Thyroid gland (tissue), 4 donors: ENCODE measurements around the gene DTX1.

Source experiments
- CTCF ChIP-seq, 6 experiments: fragments of 200-600 bp in 3 of 6; fragments of 450-650 bp in 3 of 6; sonication (generic) in 3 of 6; IDR thresholded peaks; one replicate each; pipeline ENCODE4 v1.5.1; 2016 to 2019; ENCODE audit warnings: antibody characterized with exemption in 6 of 6, mild to moderate bottlenecking in 2 of 6, inconsistent platforms in 1 of 6, moderate library complexity in 1 of 6
- POLR2A ChIP-seq, 2 donors: fragments of 450-650 bp; IDR thresholded peaks; one replicate each; pipeline ENCODE4 v1.6.1; 2017; ENCODE audit warnings: antibody characterized with exemption in 2 of 2, mild to moderate bottlenecking in 2 of 2, moderate library complexity in 1 of 2

DNA sequence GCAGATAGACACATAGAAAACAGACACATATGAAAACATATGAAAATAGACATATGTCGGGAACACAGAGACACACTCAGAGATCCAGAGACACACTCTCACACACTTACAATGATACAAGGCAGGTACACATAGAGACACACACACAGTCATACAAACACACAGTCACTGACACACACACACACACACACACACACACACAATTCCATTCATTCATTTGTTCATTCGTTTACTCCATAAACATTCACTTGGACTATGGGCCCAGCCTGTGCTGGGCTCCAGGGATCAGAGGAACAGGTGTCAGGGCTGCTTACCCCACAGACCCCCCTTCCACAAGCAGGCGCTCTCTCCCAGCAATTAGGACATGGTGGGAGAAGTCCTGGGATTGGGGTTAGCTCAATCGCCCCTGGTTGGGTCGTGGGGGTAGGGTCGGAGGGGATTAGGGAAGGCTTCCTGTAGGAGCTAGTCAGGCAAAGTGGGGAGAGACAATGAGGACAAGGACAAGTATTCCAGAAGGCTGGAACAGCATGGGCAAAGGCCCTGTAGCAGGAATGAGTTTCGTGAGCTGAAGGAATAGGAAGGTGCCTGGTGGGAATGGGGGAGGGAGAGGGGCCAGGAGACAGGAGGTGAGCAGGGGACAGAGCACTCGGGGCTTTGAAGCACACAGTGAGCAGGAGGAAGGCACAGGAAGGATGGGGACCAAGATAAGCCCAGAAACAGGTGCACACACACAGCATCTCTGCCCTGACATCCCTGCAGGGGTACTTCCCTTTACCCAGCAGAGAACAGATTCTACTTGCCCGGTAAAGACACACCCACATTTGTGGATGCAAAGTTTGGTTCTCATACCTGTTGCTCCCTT, 72.5 kb downstream of the DTX1 start:
- TF ChIP-seq POLR2A (IDR thresholded peaks at IDR 0.05) (no peak), CTCF (IDR thresholded peaks at IDR 0.05) (no peak)
